ENCODE data around the gene TXNRD2. TPM values are rescaled to one million over a fixed set of nuclear protein-coding genes. Genes with fewer than 3 reads are reported as not detected.
A peak's percentile ranks its signal among the peaks of the same experiment; 100 is the strongest.

Gene TXNRD2
- total RNA-seq, 2 experiments from 2014 or later, result 24.7 to 28.9 TPM

DNA sequence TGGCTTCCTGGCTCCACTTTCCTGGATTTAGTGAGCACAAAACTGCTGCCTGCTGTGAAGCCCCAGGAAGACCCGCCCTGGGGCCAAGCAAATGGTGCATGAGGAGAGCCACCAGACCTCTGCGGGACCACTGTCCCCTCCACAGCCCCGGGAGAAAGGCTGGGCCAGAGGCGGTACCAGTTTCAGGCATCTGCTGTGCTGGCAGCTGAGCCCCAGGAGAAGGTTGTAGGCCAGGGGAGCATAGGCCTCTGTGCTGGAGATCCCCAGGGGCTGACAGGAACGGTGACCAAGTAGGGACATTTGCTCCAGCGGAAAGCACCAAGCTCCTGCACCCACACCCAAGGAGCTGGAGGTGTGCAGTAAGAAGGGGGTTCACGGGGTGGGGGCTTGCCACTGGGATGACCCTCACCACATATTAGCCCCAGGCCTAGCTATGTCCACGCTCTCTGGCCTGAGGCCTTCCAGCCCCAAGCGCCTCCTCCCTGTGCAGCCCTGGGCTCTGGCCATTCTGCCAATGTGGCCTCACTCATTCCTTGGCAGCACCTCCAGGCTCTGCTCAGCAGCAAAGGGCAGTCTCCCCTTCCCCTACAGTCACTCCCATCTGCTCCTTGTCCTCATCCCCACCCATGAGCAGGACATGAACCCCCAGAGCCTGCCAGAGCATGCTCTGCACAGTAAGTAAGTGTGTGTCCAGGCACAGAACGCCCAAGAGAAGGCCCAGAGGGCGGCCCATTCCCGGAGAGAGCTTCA is 24.1 kb downstream of the TXNRD2 start:
- no peak overlapping the region for H3K4me2 ChIP-seq (ENCODE audit: low read length)
- no TSS peak for BruUV-seq (replicated peaks)
- ChIA-PET POLR2A (no interaction called here), CTCF (ENCODE audit: unreplicated experiment) (no interaction called here)
- H2AFZ ChIP-seq (ENCODE audit: low read length), result no peak overlapping the region
- H4K20me1 ChIP-seq (ENCODE audit: insufficient read depth, low read length), result no peaks in the 10 kb centered on the region
- TF ChIP-seq, protein P1, sequence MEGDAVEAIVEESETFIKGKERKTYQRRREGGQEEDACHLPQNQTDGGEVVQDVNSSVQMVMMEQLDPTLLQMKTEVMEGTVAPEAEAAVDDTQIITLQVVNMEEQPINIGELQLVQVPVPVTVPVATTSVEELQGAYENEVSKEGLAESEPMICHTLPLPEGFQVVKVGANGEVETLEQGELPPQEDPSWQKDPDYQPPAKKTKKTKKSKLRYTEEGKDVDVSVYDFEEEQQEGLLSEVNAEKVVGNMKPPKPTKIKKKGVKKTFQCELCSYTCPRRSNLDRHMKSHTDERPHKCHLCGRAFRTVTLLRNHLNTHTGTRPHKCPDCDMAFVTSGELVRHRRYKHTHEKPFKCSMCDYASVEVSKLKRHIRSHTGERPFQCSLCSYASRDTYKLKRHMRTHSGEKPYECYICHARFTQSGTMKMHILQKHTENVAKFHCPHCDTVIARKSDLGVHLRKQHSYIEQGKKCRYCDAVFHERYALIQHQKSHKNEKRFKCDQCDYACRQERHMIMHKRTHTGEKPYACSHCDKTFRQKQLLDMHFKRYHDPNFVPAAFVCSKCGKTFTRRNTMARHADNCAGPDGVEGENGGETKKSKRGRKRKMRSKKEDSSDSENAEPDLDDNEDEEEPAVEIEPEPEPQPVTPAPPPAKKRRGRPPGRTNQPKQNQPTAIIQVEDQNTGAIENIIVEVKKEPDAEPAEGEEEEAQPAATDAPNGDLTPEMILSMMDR (conservative IDR thresholded peaks at IDR 0.05; ENCODE audit: low read length), result no peak
- TF ChIP-seq EZH2phosphoT487 (IDR thresholded peaks at IDR 0.05; ENCODE audit: borderline replicate concordance, low read depth, low read length), result no peak
- no peak for DNase-seq (ENCODE audit: low spot score)
- H3K4me1 ChIP-seq (ENCODE audit: insufficient read depth, low read length, poor library complexity, severe bottlenecking), result peaks cover 4% of the 10 kb centered on the region
- no peaks in the 10 kb centered on the region for H3K79me2 ChIP-seq (ENCODE audit: insufficient read depth, low read depth, low read length)
- intact Hi-C loops (cut with micrococcal nuclease; ENCODE audit: unreplicated experiment), result no loop called here
- H3K9me2 ChIP-seq (ENCODE audit: insufficient read depth, low read length), result no peaks in the 10 kb centered on the region
- H3K4me3 ChIP-seq (ENCODE audit: low read depth, low read length, poor library complexity, severe bottlenecking), result no peak overlapping the region
- H3K27ac ChIP-seq (ENCODE audit: low read depth, low read length, poor library complexity, severe bottlenecking), result no peak overlapping the region
- H3K36me3 ChIP-seq (ENCODE audit: insufficient read depth, low read length), result no peaks in the 10 kb centered on the region; the same call in 1 of the 2 replicates
- H3K9me3 ChIP-seq (ENCODE audit: low read length), result no peaks in the 10 kb centered on the region

- H3K4me2 ChIP-seq (ENCODE audit: low read length), result no peak overlapping the region
- TF ChIP-seq, protein P1 (conservative IDR thresholded peaks at IDR 0.05; ENCODE audit: low read length), result no peak
- no peak for TF ChIP-seq EZH2phosphoT487 (IDR thresholded peaks at IDR 0.05; ENCODE audit: borderline replicate concordance, low read depth, low read length)
- H3K9me3 ChIP-seq (ENCODE audit: low read length), result no peaks in the 10 kb centered on the region
- H3K9me2 ChIP-seq (ENCODE audit: insufficient read depth, low read length), result no peaks in the 10 kb centered on the region
- no peak overlapping the region for H2AFZ ChIP-seq (ENCODE audit: low read length)
- POLR2A ChIA-PET, result no interaction called here
- intact Hi-C loops (cut with micrococcal nuclease; ENCODE audit: unreplicated experiment), result no loop called here
- peaks cover 4% of the 10 kb centered on the region for H3K4me1 ChIP-seq (ENCODE audit: insufficient read depth, low read length, poor library complexity, severe bottlenecking)
- no peaks in the 10 kb centered on the region for H4K20me1 ChIP-seq (ENCODE audit: insufficient read depth, low read length)
- BruUV-seq (replicated peaks), result no TSS peak
- H3K4me3 ChIP-seq (ENCODE audit: low read depth, low read length, poor library complexity, severe bottlenecking), result no peak overlapping the region
- peak; percentile 16 for DNase-seq (ENCODE audit: low spot score)
- H3K79me2 ChIP-seq (ENCODE audit: insufficient read depth, low read depth, low read length), result no peaks in the 10 kb centered on the region
- CTCF ChIA-PET (ENCODE audit: unreplicated experiment), result no interaction called here
- H3K27ac ChIP-seq (ENCODE audit: low read depth, low read length, poor library complexity, severe bottlenecking), result no peak overlapping the region
- no peaks in the 10 kb centered on the region; the same call in 1 of the 2 replicates for H3K36me3 ChIP-seq (ENCODE audit: insufficient read depth, low read length)
Measured at GRCh38 chr22:19916941-19917340, 24.7 kb downstream of the TXNRD2 start.

DNA sequence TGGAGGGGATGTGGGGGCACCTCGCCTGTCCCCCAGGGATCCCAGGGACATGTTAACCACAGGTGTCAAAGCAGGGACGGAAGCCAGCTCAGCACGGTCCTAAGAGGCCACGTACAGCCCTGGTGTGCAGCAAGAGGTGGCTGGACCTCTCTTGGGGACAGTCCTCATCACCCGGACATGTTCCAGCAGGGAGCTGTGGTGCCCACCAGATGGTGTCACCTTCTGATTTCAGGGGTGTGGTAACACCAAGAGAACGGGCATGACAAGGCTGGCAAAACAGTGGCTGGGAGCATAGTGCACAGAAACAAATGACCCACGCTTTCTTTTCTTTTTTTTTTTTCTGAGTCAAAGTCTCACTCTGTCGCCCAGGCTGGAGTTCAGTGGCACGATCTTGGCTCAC is 25.6 kb downstream of the TXNRD2 start:
- H2AFZ ChIP-seq (ENCODE audit: low read length), result no peak overlapping the region
- no peaks in the 10 kb centered on the region for H3K79me2 ChIP-seq (ENCODE audit: insufficient read depth, low read depth, low read length)
- intact Hi-C loops (cut with micrococcal nuclease; ENCODE audit: unreplicated experiment), result no loop called here
- no peaks in the 10 kb centered on the region for H3K9me3 ChIP-seq (ENCODE audit: low read length)
- peaks cover 4% of the 10 kb centered on the region for H3K4me1 ChIP-seq (ENCODE audit: insufficient read depth, low read length, poor library complexity, severe bottlenecking)
- no peaks in the 10 kb centered on the region for H3K9me2 ChIP-seq (ENCODE audit: insufficient read depth, low read length)
- BruUV-seq (replicated peaks), result no TSS peak
- no peaks in the 10 kb centered on the region; the same call in 1 of the 2 replicates for H3K36me3 ChIP-seq (ENCODE audit: insufficient read depth, low read length)
- TF ChIP-seq EZH2phosphoT487 (IDR thresholded peaks at IDR 0.05; ENCODE audit: borderline replicate concordance, low read depth, low read length), result no peak
- TF ChIP-seq, protein P1 (conservative IDR thresholded peaks at IDR 0.05; ENCODE audit: low read length), result no peak
- no peak overlapping the region for H3K4me2 ChIP-seq (ENCODE audit: low read length)
- no peak overlapping the region for H3K4me3 ChIP-seq (ENCODE audit: low read depth, low read length, poor library complexity, severe bottlenecking)
- no peak for DNase-seq (ENCODE audit: low spot score)
- H3K27ac ChIP-seq (ENCODE audit: low read depth, low read length, poor library complexity, severe bottlenecking), result no peak overlapping the region
- ChIA-PET CTCF (ENCODE audit: unreplicated experiment) (no interaction called here), POLR2A (no interaction called here)
- no peaks in the 10 kb centered on the region for H4K20me1 ChIP-seq (ENCODE audit: insufficient read depth, low read length)

All from OCI-LY7 (cell line).